GM13977 (cell line): ENCODE results near the gene DLG2.

ENCODE experiments used
- DNase-seq: peaks from one replicate; pipeline ENCODE4 v3.0.0; 2012; ENCODE audit warnings: low spot score
- CTCF ChIP-seq: IDR thresholded peaks from 2 replicates; pipeline ENCODE4 v1.5.1; 2012; ENCODE audit warnings: mild to moderate bottlenecking, control low read depth; ENCODE audit not compliant: insufficient read depth; ENCODE audit errors: extremely low read depth, missing control alignments
- in situ Hi-C: fragments of 300-500 bp; cut with MboI; formaldehyde crosslinking; loops from one replicate; pipeline ENCODE4 v1.12.0; 2022; ENCODE audit warnings: low sequenced_read_pairs, low pct_unique_long_range_greater_than_20kb, mixed read lengths, inconsistent platforms; ENCODE audit not compliant: unreplicated experiment

DLG2 gene

GRCh38 chr11:83410605-83411565 lies 2216.3 kb downstream of the DLG2 start:
- DNase-seq: no peak
- in situ Hi-C loops: no loop called here
- no peak for TF ChIP-seq CTCF

GRCh38 chr11:83409891-83410290 lies 2217.3 kb downstream of the DLG2 start:
- no peak for DNase-seq
- in situ Hi-C loops: no loop called here
- no peak for TF ChIP-seq CTCF

GRCh38 chr11:83409476-83409875 lies 2217.7 kb downstream of the DLG2 start:
- no peak for TF ChIP-seq CTCF
- in situ Hi-C loops: no loop called here
- no peak for DNase-seq

GRCh38 chr11:83408946-83409345 lies 2218.2 kb downstream of the DLG2 start:
- DNase-seq: no peak
- in situ Hi-C loops: no loop called here
- TF ChIP-seq CTCF: no peak
